NOMO-1 (cell line): ENCODE measurements around the gene GIN1.
A peak's percentile ranks its signal among the peaks of the same experiment; 100 is the strongest.
"Not testable (repeated sequence)": the region's sequence is repeated elsewhere in the genome, so short reads cannot be mapped to it uniquely, and the experiment has no call there.

ENCODE experiments used
- DNase-seq, 2 experiments: peaks; one replicate each; lab custom pipeline; 2025; ENCODE audit not compliant: unreplicated experiment in 2 of 2; lab: John Stamatoyannopoulos, UW

GIN1 gene

GRCh38 chr5:103111468-103111867, 8.5 kb downstream of the GIN1 start:
- DNase-seq = peak; percentile 65 to 76

- DNase-seq = no peak
These were observed 9.5 kb downstream of the GIN1 start for GRCh38 chr5:103110403-103110802.

GRCh38 chr5:103109277-103109676, 10.7 kb downstream of the GIN1 start:
- no peak for DNase-seq

- peak in 1 of 2 experiments; percentile 9 for DNase-seq
These were observed 11.9 kb downstream of the GIN1 start for GRCh38 chr5:103108086-103108485.

GRCh38 chr5:103102234-103102633, 17.7 kb downstream of the GIN1 start:
- no peak for DNase-seq

GRCh38 chr5:103101079-103101750, 18.7 kb downstream of the GIN1 start:
- no peak for DNase-seq

GRCh38 chr5:103098993-103099392, 20.9 kb downstream of the GIN1 start:
- no peak for DNase-seq

- no peak for DNase-seq
These were observed 25.2 kb downstream of the GIN1 start for GRCh38 chr5:103094737-103095136.

- DNase-seq = no peak
These were observed 26.2 kb downstream of the GIN1 start for GRCh38 chr5:103093727-103094126.

- DNase-seq = no peak
These were observed 27.3 kb downstream of the GIN1 start for GRCh38 chr5:103092676-103093075.

- DNase-seq = no peak
These were observed 29.1 kb downstream of the GIN1 start for GRCh38 chr5:103090791-103091190.

- DNase-seq = no peak
These were observed 30.7 kb downstream of the GIN1 start for GRCh38 chr5:103089272-103089671.

GRCh38 chr5:103086547-103086946, 33.4 kb downstream of the GIN1 start:
- no peak for DNase-seq

- DNase-seq = no peak
These were observed 40.1 kb downstream of the GIN1 start for GRCh38 chr5:103079796-103080195.

GRCh38 chr5:103075442-103075841, 44.5 kb downstream of the GIN1 start:
- no peak for DNase-seq

- not testable (repeated sequence) for DNase-seq
These were observed 46.4 kb downstream of the GIN1 start for GRCh38 chr5:103073500-103073899.

GRCh38 chr5:103066326-103066725, 53.6 kb downstream of the GIN1 start:
- peak; percentile 43 to 85 for DNase-seq

- DNase-seq = no peak
These were observed 59.4 kb downstream of the GIN1 start for GRCh38 chr5:103060424-103060954.

- DNase-seq = no peak
These were observed 60.4 kb downstream of the GIN1 start for GRCh38 chr5:103059525-103059924.

- DNase-seq = no peak
These were observed 62.5 kb downstream of the GIN1 start for GRCh38 chr5:103057208-103058130.

- not testable (repeated sequence) for DNase-seq
These were observed 73.2 kb downstream of the GIN1 start for GRCh38 chr5:103046706-103047105.
